Osteoblast (primary cell): ENCODE results near the gene PDHB. TPM values are rescaled to one million over a fixed set of nuclear protein-coding genes. Genes with fewer than 3 reads are reported as not detected.

Source experiments
- DNase-seq: peaks from one replicate; pipeline ENCODE4 v3.0.0; 2011; ENCODE audit warnings: low spot score, mixed read lengths; ENCODE audit not compliant: insufficient read length; ENCODE audit errors: missing footprints
- H2AFZ ChIP-seq: 2 replicates; pipeline ENCODE4 v1.6.0; 2011; ENCODE audit warnings: mild to moderate bottlenecking, low read length
- H3K27ac ChIP-seq: 2 replicates; pipeline ENCODE4 v1.5.1; 2011; ENCODE audit warnings: mild to moderate bottlenecking, low read depth, low read length, moderate library complexity
- H3K27me3 ChIP-seq: 2 replicates; pipeline ENCODE4 v1.6.0; 2012; ENCODE audit warnings: mild to moderate bottlenecking, control low read depth, inconsistent platforms, low read length, moderate library complexity; ENCODE audit not compliant: insufficient read depth
- H3K36me3 ChIP-seq: 2 replicates; pipeline ENCODE4 v1.5.1; 2011; ENCODE audit warnings: mild to moderate bottlenecking, low read length, control low read depth, moderate library complexity; ENCODE audit not compliant: insufficient read depth
- H3K4me1 ChIP-seq: 2 replicates; pipeline ENCODE4 v1.5.1; 2011; ENCODE audit warnings: mild to moderate bottlenecking, low read length, control low read depth, moderate library complexity; ENCODE audit not compliant: insufficient read depth
- H3K4me2 ChIP-seq: 2 replicates; pipeline ENCODE4 v1.6.0; 2011; ENCODE audit warnings: mild to moderate bottlenecking, low read length; ENCODE audit not compliant: insufficient read depth
- H3K4me3 ChIP-seq: fragments of 200-600 bp; sonication (generic); 3 replicates; pipeline ENCODE4 v1.5.1; 2012; ENCODE audit warnings: mild to moderate bottlenecking, low read length, inconsistent platforms; ENCODE audit not compliant: insufficient read depth
- H3K79me2 ChIP-seq: 2 replicates; pipeline ENCODE4 v1.6.0; 2012; ENCODE audit warnings: mild to moderate bottlenecking, low read length, control low read depth, inconsistent platforms; ENCODE audit not compliant: insufficient read depth
- H3K9me3 ChIP-seq: 2 replicates; pipeline ENCODE4 v1.5.1; 2011; ENCODE audit warnings: low read depth, low read length, control low read depth
- H4K20me1 ChIP-seq: 2 replicates; pipeline ENCODE4 v1.6.0; 2012; ENCODE audit warnings: mild to moderate bottlenecking, low read length, control low read depth; ENCODE audit not compliant: insufficient read depth
- CTCF ChIP-seq: IDR thresholded peaks from 2 replicates; pipeline ENCODE4 v1.5.1; 2011; ENCODE audit warnings: mild to moderate bottlenecking, low read depth, low read length, moderate library complexity; ENCODE audit errors: extremely low read depth
- total RNA-seq: library from RNA; depleted of rRNA; stranded (reverse); fragments of >200 nt; gene quantifications from 2 replicates; pipeline ENCODE4 v1.2.3, GENCODE V29; 2012

PDHB gene
- total RNA-seq, result 68.4 and 78.2 TPM in 2 replicates

- peak within 1 kb of the TSS; percentile 75 for H3K27ac ChIP-seq
- DNase-seq, result peak; percentile 98
- no peak for TF ChIP-seq CTCF
- peaks cover 34% of the 10 kb centered on the region for H3K36me3 ChIP-seq
- peak within 1 kb of the TSS; percentile 91 for H2AFZ ChIP-seq
- H3K27me3 ChIP-seq, result no peaks in the 10 kb centered on the region
- peak within 1 kb of the TSS; percentile 99 for H3K4me2 ChIP-seq
- no peaks in the 10 kb centered on the region for H3K9me3 ChIP-seq
- peaks cover 2% of the 10 kb centered on the region for H4K20me1 ChIP-seq
- peaks cover 30% of the 10 kb centered on the region for H3K4me1 ChIP-seq
- H3K79me2 ChIP-seq, result peaks cover 25% of the 10 kb centered on the region
- peak within 1 kb of the TSS; percentile 98 for H3K4me3 ChIP-seq
These were observed at the start of gene PDHB for GRCh38 chr3:58433400-58434167. Gene PDHB, minus strand, starts transcription at chr3:58433832. Its CDS starts 23 bp downstream, at chr3:58433809.

GRCh38 chr3:58482917-58483636 lies 49.4 kb upstream of the PDHB start:
- H3K36me3 ChIP-seq, result no peaks in the 10 kb centered on the region
- H3K9me3 ChIP-seq, result no peaks in the 10 kb centered on the region
- no peak overlapping the region for H2AFZ ChIP-seq
- H3K27ac ChIP-seq, result no peak overlapping the region
- peaks cover 14% of the 10 kb centered on the region for H3K4me1 ChIP-seq
- TF ChIP-seq CTCF, result no peak
- H3K4me3 ChIP-seq, result no peak overlapping the region
- H3K27me3 ChIP-seq, result no peaks in the 10 kb centered on the region
- H3K79me2 ChIP-seq, result no peaks in the 10 kb centered on the region
- DNase-seq, result no peak
- H4K20me1 ChIP-seq, result no peaks in the 10 kb centered on the region
- no peak overlapping the region for H3K4me2 ChIP-seq

GRCh38 chr3:58480309-58480708 lies 46.7 kb upstream of the PDHB start:
- H2AFZ ChIP-seq, result no peak overlapping the region
- TF ChIP-seq CTCF, result no peak
- no peak overlapping the region for H3K4me3 ChIP-seq
- H4K20me1 ChIP-seq, result no peaks in the 10 kb centered on the region
- H3K4me1 ChIP-seq, result peaks cover under 1% of the 10 kb centered on the region
- no peaks in the 10 kb centered on the region for H3K9me3 ChIP-seq
- no peaks in the 10 kb centered on the region for H3K27me3 ChIP-seq
- no peak overlapping the region for H3K27ac ChIP-seq
- H3K36me3 ChIP-seq, result no peaks in the 10 kb centered on the region
- no peak overlapping the region for H3K4me2 ChIP-seq
- no peak for DNase-seq
- H3K79me2 ChIP-seq, result no peaks in the 10 kb centered on the region

- Histone ChIP-seq H2AFZ (no peak overlapping the region), H3K4me1 (peaks cover 4% of the 10 kb centered on the region), H3K4me2 (no peak overlapping the region), H3K4me3 (no peak overlapping the region), H4K20me1 (no peaks in the 10 kb centered on the region), H3K27me3 (no peaks in the 10 kb centered on the region), H3K27ac (no peak overlapping the region), H3K9me3 (no peaks in the 10 kb centered on the region), H3K36me3 (no peaks in the 10 kb centered on the region), H3K79me2 (no peaks in the 10 kb centered on the region)
- TF ChIP-seq CTCF, result no peak
- DNase-seq, result no peak
These were observed 45.1 kb upstream of the PDHB start for GRCh38 chr3:58478781-58479180.
